Testis (tissue), 3 donors: ENCODE results near the gene ESPN. TPM values are rescaled to one million over a fixed set of nuclear protein-coding genes. Genes with fewer than 3 reads are reported as not detected.

Experiments used
- DNase-seq: peaks from one replicate; pipeline ENCODE4 v3.0.0-alpha.2; 2019
- H3K27ac ChIP-seq, 2 donors: fragments of 200-600 bp; sonication (generic); one replicate each; pipeline ENCODE4 v1.5.1; 2019
- H3K27me3 ChIP-seq: fragments of 200-600 bp; sonication (generic); one replicate; pipeline ENCODE4 v1.5.1; 2019
- H3K36me3 ChIP-seq: fragments of 200-600 bp; sonication (generic); one replicate; pipeline ENCODE4 v1.5.1; 2017; ENCODE audit warnings: low read depth; ENCODE audit errors: missing control alignments
- H3K4me1 ChIP-seq: fragments of 200-600 bp; sonication (generic); one replicate; pipeline ENCODE4 v1.5.1; 2019
- H3K4me3 ChIP-seq, 2 donors: fragments of 200-600 bp; sonication (generic); one replicate each; pipeline ENCODE4 v1.5.1; 2017 to 2019
- H3K9me3 ChIP-seq: fragments of 200-600 bp; sonication (generic); one replicate; pipeline ENCODE4 v1.5.1; 2017
- POLR2A ChIP-seq: fragments of 450-650 bp; IDR thresholded peaks from one replicate; pipeline ENCODE4 v1.6.1; 2017; ENCODE audit warnings: antibody characterized with exemption, mild to moderate bottlenecking, moderate library complexity
- WGBS, 2 donors: methylation state at CpG; one replicate each; pipeline ENCODE4 v1.1.5; 2018; 5-methylcytosine and 5-hydroxymethylcytosine counted together
- intact Hi-C: fragments of 100-400 bp; cut with DNase I; formaldehyde crosslinking; loops from one replicate; pipeline ENCODE4 v1.15.1; 2023; ENCODE audit warnings: low total_unique reads
- polyA plus RNA-seq: library from polyadenylated mRNA; stranded (reverse); fragments of 350-450 nt; fragmentation: Illumina TruSeq; extraction: RNeasy Lipid Tissue Mini Kit (QIAGEN cat#74804); gene quantifications from one replicate; pipeline ENCODE4 v1.2.3, GENCODE V29; 2014; ENCODE audit warnings: low read depth, low replicate concordance; ENCODE audit not compliant: insufficient read depth
- total RNA-seq, 2 donors: library from RNA; depleted of rRNA; stranded (reverse); fragments of >200 nt; gene quantifications; one replicate each; pipeline ENCODE4 v1.2.3, GENCODE V29; 2016
- TF ChIP-seq, protein P1 (sequence below), 3 experiments: fragments of 450-650 bp in 2 of 3; fragments of 200-600 bp in 1 of 3; sonication (generic) in 1 of 3; IDR thresholded peaks; one replicate each; pipeline ENCODE4 v1.5.1; 2016 to 2019; ENCODE audit warnings: antibody characterized with exemption in 3 of 3, mild to moderate bottlenecking in 2 of 3, moderate library complexity in 1 of 3

Gene ESPN
- total and polyA plus RNA-seq, 3 donors from 2014 or later: 270 to 404 (median 396) TPM

- intact Hi-C loops: no loop called here
- Histone ChIP-seq H3K27me3 (no peaks in the 10 kb centered on the region), H3K27ac (no peak overlapping the region), H3K4me3 (no peak overlapping the region), H3K9me3 (no peaks in the 10 kb centered on the region), H3K36me3 (no peaks in the 10 kb centered on the region), H3K4me1 (no peaks in the 10 kb centered on the region)
- no peak for TF ChIP-seq POLR2A
- TF ChIP-seq, protein P1, sequence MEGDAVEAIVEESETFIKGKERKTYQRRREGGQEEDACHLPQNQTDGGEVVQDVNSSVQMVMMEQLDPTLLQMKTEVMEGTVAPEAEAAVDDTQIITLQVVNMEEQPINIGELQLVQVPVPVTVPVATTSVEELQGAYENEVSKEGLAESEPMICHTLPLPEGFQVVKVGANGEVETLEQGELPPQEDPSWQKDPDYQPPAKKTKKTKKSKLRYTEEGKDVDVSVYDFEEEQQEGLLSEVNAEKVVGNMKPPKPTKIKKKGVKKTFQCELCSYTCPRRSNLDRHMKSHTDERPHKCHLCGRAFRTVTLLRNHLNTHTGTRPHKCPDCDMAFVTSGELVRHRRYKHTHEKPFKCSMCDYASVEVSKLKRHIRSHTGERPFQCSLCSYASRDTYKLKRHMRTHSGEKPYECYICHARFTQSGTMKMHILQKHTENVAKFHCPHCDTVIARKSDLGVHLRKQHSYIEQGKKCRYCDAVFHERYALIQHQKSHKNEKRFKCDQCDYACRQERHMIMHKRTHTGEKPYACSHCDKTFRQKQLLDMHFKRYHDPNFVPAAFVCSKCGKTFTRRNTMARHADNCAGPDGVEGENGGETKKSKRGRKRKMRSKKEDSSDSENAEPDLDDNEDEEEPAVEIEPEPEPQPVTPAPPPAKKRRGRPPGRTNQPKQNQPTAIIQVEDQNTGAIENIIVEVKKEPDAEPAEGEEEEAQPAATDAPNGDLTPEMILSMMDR (IDR thresholded peaks at IDR 0.05): no peak
- WGBS, 2 donors: 94 to 99% methylated on average over 4 to 7 of the region's 7 CpGs
- no peak for DNase-seq
Measured at GRCh38 chr1:6483761-6484117, 59.2 kb downstream of the ESPN start.

GRCh38 chr1:6484826-6485167, 60.2 kb downstream of the ESPN start:
- Histone ChIP-seq H3K27ac (peak overlapping the region in 1 of 2 donors; percentile 41), H3K4me3 (peak overlapping the region; percentile 43 to 55), H3K36me3 (no peaks in the 10 kb centered on the region), H3K27me3 (no peaks in the 10 kb centered on the region), H3K4me1 (peaks cover 1% of the 10 kb centered on the region), H3K9me3 (no peaks in the 10 kb centered on the region)
- WGBS, 2 donors: 27 to 29% methylated on average over 13 of the region's 13 CpGs
- intact Hi-C loops: no loop called here
- TF ChIP-seq, protein P1 (IDR thresholded peaks at IDR 0.05): no peak
- no peak for TF ChIP-seq POLR2A
- no peak for DNase-seq

- Histone ChIP-seq H3K27ac (peak overlapping the region in 1 of 2 donors; percentile 41), H3K4me1 (peaks cover 6% of the 10 kb centered on the region), H3K4me3 (peak overlapping the region; percentile 43 to 55), H3K9me3 (no peaks in the 10 kb centered on the region), H3K36me3 (no peaks in the 10 kb centered on the region), H3K27me3 (no peaks in the 10 kb centered on the region)
- TF ChIP-seq POLR2A: no peak
- TF ChIP-seq, protein P1 (IDR thresholded peaks at IDR 0.05): no peak
- intact Hi-C loops: no loop called here
- DNase-seq: no peak
- 7 to 12% methylated on average over 13 to 52 of the region's 80 CpGs for whole genome bisulfite sequencing, 2 donors
Measured at GRCh38 chr1:6485168-6486101, 60.9 kb downstream of the ESPN start.

- DNase-seq: peak; percentile 89
Measured at GRCh38 chr1:6486433-6487011, 61.9 kb downstream of the ESPN start.

More at GRCh38 chr1:6486433-6487011, 61.9 kb downstream of the ESPN start:
- Histone ChIP-seq H3K36me3 (no peaks in the 10 kb centered on the region), H3K4me3 (no peak overlapping the region), H3K4me1 (peaks cover 14% of the 10 kb centered on the region), H3K9me3 (no peaks in the 10 kb centered on the region), H3K27me3 (no peaks in the 10 kb centered on the region), H3K27ac (no peak overlapping the region)
- intact Hi-C loops: no loop called here
- 31 to 33% methylated on average over 2 to 15 of the region's 15 CpGs for WGBS, 2 donors
- no peak for TF ChIP-seq POLR2A
- TF ChIP-seq, protein P1 (IDR thresholded peaks at IDR 0.05): peak; percentile 75 to 82 (median 77)
